NT2/D1 (cell line): ENCODE measurements around the gene OPHN1.

Experiments used
- SUZ12 ChIP-seq: IDR thresholded peaks from 2 replicates; pipeline ENCODE4 v1.6.1; 2011; ENCODE audit not compliant: insufficient read length, insufficient read depth; ENCODE audit errors: extremely low read depth
- YY1 ChIP-seq: IDR thresholded peaks from 2 replicates; pipeline ENCODE4 v1.6.1; 2011; ENCODE audit not compliant: insufficient read length, insufficient read depth
- ZNF274 ChIP-seq: IDR thresholded peaks from 2 replicates; pipeline ENCODE4 v1.6.1; 2011; ENCODE audit warnings: mild to moderate bottlenecking, low read depth, low read length

DNA sequence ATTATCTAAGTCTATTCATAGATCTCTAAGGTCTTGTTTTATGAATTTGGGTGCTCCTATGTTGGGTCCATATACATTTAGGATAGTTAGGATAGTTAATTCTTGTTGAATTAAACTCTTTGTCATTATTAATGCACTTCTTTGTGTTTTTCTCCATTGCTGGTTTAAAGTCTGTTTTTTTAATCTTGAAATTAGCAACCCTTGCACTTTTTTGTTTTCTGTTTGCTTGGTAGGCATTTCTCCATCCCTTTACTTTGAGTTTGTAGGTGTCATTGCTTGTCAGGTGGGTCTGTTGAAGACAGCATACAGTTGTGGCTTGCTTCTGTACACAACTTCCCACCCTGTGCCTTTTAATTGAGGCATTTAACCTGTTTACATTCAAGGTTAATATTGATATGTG is 434.8 kb downstream of the OPHN1 start:
- no peak for TF ChIP-seq ZNF274
- TF ChIP-seq SUZ12 = no peak
- TF ChIP-seq YY1 = no peak
